NCI-H2171 treated with DMSO at 0.1 percent for 48 hours (cell line): Measurements from ENCODE around the gene SIRT2.

Source experiments
- DNase-seq: peaks from one replicate; lab custom pipeline; 2025; lab: John Stamatoyannopoulos, UW

SIRT2 gene

DNA sequence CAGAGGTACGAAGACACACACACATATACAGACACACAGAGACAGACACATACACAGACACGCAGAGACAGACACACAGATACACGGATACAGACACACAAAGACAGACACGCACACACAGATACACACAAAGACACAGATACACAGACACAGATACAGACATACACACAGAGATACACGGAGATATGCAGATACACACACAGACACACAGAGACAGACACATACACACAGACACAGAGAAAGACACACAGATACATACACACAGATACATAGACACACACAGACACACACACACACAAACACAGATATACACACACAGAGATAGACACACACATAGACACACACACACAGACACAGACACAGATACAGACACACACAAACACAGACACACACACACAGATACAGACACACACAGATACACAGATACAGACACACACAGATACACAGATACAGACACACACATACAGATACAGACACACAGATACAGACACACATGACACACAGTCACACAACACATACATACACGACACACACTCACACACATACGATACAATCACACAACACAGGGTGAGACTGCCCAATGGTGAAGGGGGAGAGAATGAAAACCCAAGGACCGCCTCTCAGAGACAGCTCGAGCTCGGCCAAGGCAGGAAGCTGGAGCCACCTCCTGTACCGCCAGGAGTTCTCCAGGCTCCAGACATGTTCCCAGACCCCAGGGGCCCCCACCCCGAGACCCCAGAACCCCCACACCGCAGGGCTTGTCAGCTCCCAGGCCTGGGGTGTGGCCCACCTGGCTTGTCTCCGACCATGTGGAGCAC lies 21.4 kb upstream of the SIRT2 start:
- no peak for DNase-seq

DNA sequence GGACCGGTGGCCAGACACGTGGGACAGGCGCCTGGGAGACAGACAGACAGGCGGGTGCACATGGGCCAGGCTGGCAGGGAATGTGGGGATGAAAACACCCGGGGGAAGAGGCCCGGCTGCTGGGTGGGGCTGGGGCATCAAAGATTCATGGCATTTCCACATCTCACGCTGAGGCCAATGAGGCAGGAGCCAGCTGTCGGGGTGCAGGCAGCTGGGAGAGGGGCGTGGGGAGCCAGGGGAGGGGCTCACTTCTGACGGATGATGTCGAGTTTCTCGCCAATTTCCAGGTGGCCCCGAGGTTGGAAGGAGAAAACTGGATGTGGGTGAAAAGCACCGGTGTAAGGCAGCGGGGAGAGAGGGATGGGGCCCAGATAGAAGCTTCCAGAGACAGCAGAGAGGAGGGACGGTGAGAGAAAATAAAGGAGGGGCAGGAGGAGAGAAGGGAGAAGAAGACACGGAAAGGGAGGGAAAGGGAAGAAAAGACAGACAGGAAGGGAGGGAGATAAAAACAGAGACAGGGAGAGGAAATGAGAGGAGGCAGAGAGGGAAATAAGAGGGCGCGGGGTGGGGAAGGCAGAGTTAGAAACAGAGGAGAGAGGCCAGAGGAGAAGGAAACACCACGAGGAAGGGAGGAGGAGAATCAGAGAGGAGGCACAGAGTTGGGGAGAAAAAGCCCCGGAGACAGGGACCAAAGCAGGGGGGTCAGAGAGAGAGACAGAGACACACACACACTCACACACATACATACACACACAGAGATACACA lies 20.6 kb upstream of the SIRT2 start:
- no peak for DNase-seq

DNA sequence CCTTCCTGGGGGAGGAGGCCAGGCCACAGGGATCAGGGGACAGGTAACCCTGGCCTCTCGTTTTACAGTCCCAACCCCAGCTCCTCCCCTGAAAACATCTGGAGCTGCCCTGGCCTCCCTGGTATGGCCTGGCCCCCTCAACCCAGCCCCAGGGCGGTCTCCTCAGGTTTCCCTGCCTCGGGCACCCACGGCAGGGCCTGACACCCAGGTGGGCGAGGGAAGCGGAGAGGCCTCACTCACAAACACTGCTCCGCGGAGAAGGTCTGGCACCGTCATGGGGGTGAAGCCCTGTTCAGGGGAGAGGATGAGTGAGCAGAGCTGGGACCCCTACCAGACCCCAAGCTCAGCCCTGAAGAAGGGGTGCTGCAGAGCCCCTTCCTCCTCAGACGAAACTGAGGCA lies 19.1 kb upstream of the SIRT2 start:
- no peak for DNase-seq

DNA sequence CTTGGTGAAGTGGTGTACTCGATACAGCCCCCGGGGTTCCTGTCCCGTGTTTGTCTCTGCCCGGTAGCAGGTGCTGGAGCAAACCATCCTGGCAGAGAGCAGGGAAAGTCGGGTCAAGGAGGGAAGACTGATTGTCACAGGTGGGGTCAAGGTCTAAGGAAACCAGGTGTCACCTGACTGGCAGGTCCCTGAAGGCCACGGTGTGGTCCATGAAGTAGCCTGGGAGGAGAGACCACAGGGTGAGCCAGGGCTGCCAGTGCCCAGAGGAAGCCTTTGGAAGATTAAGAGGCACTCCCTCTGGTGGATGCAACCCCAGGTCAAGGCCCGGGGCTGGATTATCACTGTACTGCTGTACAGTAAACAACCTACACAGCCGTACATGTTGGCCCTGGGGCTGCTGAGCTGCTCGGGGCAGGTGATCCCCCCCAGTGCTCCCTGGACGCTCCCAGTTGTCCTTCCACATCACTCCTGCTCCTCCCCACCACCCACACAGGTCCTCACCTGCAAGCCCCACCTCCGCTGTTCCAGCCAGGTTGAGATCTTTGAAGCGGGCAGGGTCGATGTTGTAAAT lies 18.6 kb upstream of the SIRT2 start:
- no peak for DNase-seq

DNA sequence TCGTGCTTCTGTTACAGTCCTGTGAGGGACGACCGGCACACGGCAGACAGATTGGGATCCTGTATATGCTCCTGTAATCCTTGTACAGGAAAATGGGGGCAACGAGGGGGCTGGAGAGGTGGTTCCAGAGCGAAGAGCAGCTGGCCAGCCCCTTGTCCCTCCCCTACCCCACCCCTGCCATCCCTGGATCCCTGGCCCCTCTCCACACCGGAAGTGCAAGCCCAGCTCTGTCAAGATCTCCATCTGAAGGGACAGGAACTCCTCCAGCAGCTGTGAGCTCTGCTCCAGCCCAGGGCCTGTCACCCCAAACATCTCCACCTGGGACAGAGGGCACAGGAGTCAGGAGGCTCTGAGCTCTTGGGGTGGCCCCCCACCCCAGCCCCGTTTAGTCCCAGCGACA lies 18.1 kb upstream of the SIRT2 start:
- no peak for DNase-seq

DNA sequence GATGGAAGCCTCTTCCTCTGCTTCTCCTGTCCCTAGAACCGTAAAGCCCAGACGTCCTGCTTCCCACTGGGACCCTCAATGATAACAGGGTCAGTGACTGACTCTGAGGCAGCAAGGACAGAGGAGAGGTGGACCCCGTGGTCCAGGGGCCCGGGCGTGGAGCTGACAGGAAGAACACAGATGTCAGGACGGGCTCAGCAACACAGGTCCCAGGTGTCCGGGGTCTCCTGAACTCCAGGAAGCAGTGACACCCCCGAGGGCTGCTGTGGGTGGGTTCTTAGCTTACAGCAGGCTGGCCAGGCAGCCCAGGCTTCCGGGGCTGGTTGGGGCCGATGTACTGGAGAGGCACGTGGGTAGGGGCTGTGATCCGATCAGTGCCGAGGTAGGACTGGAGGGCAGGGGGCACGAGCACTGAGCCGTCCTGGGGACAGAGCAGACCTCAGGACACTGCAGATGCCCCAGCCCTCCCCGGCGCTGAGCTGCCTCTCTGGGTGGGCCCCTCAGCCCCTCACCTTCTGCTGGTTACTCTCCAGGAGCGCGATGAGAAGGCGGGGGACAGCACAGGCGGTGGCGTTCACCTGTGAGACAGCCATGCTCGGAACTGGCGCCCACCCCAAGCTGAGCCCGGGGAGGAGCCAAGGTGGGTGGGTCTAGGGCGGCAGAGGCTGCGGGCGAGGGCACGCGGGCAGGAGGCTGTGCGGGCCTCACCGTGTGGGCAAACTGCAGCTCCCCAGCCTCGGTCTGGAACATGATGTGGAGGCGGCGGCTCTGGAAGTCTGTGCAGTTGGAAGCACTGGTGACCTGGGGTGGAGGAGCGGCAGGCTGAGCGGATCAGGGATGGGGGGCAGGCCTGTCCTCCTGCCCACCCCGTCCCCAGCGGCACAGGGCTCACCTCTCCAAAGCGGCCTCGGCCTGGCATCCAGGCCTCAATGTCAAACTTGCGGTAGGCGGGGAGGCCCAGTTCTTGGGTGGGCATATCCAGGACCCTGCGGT lies 16.2 kb upstream of the SIRT2 start:
- DNase-seq, result no peak

DNA sequence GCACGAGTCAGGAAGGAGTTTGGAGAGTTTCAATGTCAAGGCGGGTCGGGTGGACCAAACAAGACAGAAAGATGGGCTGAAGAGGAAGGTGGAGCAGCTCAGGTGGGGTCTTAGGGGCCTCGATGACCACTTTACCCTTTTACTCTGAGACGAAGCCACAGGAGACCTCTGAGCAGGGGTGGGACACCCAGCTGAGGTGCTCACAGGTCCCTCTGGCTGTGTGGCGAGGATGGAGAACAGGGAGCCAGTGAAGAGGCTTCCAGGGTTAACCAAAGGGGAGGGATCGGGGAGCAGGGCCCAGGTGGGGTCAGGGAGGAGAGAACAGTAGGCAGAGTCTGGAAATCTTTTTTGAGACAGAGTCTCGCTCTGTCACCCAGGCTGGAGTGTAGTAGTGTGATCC lies 14.5 kb upstream of the SIRT2 start:
- DNase-seq, result no peak

DNA sequence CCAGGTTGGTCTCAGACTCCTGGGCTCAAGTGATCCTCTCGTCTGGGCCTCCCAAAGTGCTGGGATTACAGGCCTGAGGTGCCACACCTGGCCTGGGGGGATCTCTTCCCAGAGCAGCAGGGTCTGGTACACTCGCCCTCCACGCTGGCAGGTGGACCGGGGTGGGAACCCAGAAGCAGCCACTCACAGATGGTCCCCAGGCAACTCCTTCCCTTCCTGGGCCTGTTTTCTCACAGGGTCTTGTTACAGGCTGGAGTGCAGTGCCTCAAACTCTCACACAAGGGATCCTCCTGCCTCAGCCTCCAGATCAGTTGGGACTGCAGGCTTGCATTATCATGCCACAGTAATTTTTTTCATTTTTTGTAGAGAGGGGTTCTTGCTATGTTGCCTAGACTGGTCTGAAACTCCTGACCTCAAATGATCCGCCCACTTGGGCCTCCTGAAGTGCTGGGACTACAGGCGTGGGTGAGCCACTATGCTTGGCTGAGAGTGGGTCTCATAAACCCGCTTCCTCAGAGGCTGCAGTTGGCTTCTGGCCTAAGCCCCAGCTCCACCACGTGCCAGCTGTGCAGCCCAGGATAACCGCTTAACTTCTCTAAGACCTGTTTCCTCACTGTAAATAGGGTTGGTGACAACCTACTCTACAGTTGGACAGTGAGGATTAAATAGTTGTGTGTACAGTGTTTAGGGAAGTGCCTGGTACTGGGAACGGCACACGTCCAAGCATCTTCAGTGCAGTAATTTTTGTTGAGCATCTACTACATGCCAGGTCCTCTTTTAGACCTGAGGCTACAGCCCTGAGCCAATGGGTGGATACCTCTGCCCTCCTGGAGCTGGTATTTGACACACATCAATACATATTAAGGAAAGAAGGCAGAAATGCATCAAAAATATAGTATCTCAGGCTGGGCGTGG lies 13.4 kb upstream of the SIRT2 start:
- peak; percentile 13 for DNase-seq

DNA sequence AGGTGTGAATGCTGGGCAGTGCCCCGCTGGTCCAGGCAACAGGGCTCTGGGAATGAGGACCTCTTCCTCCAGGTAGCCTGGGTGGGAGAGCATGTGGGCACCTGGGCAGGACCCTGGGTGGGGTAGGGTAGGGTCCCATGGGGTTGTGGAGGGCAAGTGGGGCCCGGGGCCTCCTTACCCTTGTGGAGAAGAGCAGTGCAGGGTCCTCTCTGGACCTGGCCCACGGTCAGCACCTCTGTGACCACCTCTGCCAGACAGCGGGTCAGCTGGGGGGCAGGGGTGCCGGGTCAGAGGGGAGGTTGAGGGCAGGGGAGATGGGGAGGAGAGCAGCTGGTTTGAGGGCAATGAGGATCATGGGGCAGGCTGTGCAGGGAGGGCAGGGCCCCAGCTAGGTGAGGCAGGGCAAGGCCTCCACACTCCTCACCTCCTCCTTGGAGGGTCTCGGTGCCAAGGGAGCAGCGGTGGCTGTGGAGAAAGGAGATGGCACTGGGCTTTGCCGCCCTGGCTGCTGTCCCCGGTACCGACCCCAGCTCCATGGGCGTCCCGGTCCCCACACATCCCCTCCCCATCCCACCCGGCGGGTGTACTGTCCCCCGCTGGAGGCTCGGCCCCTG lies 12.1 kb upstream of the SIRT2 start:
- no peak for DNase-seq

DNA sequence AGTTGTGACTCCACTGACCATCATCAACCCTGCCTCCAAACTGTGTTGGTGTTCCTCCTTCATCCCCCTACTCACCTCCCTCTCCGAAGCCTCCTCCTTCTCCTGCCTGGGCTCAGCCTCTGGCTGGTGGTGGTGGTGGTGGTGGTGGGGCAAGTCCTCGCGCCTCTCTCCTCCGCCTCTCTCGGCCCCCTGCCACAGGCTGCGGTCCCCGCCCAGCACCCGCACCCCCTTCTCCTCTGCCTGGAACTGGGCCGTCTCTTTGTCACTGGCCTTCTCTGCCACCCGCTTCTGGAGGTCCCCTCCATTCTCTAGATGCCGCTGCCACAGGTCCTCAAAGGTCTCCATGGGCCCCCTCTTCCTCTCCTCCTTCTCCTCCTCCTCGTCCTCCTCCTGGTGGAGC lies 11.1 kb upstream of the SIRT2 start:
- no peak for DNase-seq

DNA sequence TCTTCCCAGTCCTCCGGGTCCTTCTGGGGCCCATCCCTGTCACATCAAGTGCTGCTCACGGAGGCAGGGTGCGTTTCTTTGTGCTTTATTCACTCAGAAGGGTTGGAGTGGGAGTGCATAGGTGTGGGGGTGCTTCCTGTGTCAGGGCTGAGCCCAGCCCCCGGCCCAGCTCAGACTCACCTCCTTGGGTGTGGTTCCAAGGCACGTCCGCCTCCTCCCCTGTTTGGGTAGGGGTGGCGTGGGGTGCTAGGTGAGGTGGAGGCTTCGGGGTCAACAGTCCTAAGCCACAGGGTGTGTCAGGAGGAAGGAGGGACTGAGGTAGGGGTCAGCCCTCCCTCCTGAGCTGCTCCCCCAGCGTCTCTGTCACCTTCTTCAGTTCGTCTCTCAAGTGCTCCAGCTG lies 9.5 kb upstream of the SIRT2 start:
- DNase-seq, result no peak

DNA sequence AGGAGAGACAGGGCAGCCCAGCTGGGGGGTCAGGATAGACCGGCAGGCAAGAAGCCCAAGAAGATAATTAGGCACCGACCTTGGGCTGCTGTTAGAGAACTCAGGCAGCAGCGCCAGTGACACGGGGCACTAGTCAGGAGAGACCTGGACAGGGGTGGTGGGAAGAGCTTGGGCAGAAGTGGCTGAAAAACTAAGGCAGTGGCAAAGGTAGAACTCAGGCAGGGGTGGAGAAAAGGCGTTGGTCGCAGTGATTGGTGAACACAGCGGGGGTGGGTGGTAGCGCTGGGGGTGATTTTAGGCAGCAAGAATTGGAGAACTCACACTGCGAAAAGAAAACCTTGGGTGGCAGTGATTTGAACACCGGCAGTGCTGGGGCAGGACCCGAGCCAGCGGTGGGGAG lies 8.3 kb upstream of the SIRT2 start:
- DNase-seq, result no peak

DNA sequence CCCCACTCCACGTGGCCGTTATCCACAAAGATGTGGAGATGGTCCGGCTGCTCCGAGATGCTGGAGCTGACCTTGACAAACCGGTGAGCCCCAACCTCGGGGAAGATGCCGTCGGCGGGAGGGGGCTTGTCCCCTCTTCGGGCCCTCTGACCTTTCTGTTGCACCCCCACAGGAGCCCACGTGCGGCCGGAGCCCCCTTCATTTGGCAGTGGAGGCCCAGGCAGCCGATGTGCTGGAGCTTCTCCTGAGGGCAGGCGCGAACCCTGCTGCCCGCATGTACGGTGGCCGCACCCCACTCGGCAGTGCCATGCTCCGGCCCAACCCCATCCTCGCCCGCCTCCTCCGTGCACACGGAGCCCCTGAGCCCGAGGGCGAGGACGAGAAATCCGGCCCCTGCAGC lies 7.8 kb upstream of the SIRT2 start:
- DNase-seq, result no peak

DNA sequence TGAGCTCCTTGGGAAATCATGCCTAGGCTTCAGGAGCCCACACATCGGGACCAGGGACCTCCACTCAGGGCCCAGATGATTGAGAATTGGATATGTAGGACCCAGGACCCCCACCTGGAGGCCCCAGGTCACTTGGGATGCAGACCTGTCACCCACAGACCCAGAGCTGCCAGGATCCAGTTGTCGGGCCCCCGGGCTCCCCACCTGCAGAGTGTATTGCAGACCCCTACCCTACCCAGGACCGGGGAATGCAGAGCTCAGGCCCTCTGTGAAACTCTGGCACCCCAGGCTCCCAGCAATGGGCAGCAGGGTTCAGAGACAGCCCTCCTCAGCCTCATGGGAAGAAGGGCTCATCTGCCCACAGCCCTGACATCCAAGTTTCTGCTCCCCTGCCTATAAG lies 6.2 kb upstream of the SIRT2 start:
- DNase-seq, result no peak

DNA sequence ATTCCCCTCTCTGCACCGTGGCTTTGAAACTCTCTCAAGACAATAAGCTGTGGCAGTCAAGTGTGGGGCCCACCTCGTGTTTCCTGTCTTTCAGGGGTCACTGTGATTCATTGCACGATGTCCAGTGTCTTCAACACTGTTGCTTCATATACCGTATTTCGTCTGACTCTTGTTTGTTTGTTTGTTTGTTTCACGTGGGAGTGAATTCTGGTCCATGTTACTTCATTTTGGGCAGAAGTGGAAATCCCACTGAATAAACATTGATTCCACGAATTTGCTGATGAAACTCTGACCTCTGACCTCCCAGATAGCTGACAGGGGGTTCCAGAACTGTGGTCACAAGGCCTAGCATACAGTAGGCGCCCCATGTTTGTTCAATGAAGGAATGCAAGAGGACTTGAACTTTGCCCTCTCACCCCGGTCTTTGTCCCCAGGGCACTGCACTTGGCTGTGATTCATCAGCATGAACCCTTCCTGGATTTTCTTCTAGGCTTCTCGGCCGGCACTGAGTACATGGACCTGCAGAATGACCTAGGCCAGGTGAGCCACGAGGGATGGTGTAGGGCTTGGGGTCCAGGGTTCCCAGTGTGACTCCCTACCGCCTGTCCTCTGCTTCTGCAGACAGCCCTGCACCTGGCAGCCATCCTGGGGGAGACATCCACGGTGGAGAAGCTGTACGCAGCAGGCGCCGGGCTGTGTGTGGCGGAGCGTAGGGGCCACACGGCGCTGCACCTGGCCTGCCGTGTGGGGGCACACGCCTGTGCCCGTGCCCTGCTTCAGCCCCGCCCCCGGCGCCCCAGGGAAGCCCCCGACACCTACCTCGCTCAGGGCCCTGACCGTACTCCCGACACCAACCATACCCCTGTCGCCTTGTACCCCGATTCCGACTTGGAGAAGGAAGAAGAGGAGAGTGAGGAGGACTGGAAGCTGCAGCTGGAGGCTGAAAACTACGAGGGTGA lies 5.4 kb upstream of the SIRT2 start:
- no peak for DNase-seq

DNA sequence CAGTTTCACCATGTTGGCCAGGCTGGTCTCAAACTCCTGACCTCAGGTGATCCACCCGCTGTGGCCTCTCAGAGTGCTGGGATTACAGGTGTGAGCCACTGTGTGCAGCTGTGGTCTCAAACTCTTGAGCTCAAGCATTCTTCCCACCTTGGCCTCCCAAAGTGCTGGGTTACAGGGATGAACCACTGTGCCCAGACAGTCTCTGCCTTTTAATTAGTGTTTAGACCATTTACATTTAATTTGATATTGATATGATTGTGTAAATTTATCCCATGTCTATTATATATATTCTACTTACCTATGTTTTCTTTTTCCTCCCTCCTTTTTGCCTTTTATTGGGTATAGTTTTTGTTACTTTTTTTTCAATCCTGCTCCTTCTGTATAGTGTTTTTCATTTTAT lies 2.3 kb upstream of the SIRT2 start:
- DNase-seq, result no peak

DNA sequence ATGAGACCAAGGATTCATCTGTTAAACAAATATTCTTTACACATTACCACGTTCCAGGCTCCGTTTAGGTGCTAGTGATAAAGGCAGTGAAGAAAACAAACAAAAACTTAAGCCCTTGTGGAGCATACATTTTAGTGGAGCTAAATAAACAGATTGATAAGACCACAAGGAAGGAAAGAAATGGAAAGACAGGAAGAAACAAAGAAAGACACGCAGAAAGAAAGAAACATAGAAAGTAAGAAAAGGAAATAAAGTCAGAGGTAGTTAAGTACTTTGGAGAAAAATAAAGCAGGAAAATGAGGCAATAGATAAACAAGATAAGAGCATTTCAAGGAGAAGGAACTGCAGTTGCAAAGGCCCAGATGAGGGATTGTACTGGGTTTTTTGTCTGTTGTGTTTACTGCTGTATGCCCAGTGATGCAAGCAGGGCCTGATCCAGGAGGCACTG lies 1.3 kb upstream of the SIRT2 start:
- no peak for DNase-seq

DNA sequence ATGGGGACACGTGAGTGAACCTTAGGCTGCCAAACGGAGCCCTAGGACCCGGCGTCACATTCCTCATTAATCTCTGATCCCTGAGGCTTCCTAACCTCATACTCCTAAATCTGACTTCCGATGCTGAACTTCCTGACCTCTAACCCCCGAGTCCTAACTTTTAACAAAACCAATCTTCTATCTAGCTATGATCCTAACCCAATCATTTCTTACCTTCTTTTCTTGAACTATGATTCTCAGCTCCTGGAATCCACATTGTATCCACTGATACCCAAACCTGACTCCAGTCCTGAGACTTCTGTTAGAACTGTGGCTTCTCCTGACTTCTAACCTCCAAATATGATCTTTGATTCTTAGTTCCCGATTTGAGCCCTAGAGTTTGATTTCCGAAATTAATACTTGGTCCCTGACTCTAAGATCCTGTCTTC lies 798 bp upstream of the SIRT2 start:
- peak; percentile 90 for DNase-seq

DNA sequence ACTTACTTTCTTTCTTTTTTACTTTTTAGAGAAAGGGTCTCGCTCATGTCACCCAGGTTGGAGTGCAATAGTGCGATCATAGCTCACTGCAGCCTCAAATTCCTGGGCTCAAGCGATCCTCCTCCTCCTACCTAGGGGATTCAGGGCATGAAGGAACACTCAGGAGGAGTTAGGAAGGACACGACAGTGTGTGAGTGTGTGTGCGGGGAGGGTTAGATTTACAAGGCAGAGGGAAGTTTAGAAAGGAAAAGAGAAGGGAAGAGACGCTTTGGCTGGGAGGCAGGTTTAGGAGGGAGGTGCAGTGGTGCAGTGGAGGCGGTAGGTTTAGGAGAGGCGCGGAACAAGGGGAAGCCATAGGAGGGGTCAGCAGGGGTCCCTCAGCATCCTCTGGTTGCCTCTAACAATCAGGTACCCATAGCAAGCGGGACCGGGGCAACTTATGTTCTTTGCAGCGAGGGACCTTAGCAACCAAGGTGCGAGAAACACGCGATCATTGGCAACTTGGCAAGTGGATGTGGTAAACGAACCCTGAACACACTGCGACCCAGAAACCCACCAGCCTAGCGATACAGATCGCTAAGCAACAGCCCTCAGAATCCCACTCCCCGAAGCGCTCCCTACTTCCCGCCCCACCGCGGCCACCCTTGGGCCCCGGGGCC lies 501 bp downstream of the SIRT2 start:
- DNase-seq, result no peak
